HTERT RPE-1 (cell line): ENCODE measurements around the gene SH3BGRL2.
"Not testable (repeated sequence)": the region's sequence is repeated elsewhere in the genome, so short reads cannot be mapped to it uniquely, and the experiment has no call there.

Experiments
- in situ Hi-C: fragments of 300-500 bp; cut with MboI; formaldehyde crosslinking; loops from 4 replicates; pipeline ENCODE4 v1.14.3; 2020; ENCODE audit warnings: low sequenced_read_pairs

The SH3BGRL2 gene

GRCh38 chr6:79614326-79615305 is 16.5 kb upstream of the SH3BGRL2 start:
- in situ Hi-C loops, result no loop called here

- in situ Hi-C loops, result no loop called here
These were observed 13.6 kb upstream of the SH3BGRL2 start for GRCh38 chr6:79617518-79617941.

- in situ Hi-C loops, result not testable (repeated sequence)
These were observed 12.7 kb upstream of the SH3BGRL2 start for GRCh38 chr6:79618425-79618824.

GRCh38 chr6:79621579-79621978 is 9.6 kb upstream of the SH3BGRL2 start:
- in situ Hi-C loops, result no loop called here

GRCh38 chr6:79622364-79622763 is 8.8 kb upstream of the SH3BGRL2 start:
- in situ Hi-C loops, result no loop called here

- in situ Hi-C loops, result no loop called here
These were observed 8.0 kb upstream of the SH3BGRL2 start for GRCh38 chr6:79623106-79623505.

- in situ Hi-C loops, result no loop called here
These were observed 5.4 kb upstream of the SH3BGRL2 start for GRCh38 chr6:79625746-79626145.

- in situ Hi-C loops, result no loop called here
These were observed 4.3 kb upstream of the SH3BGRL2 start for GRCh38 chr6:79626811-79627210.

GRCh38 chr6:79627422-79627821 is 3.7 kb upstream of the SH3BGRL2 start:
- in situ Hi-C loops, result no loop called here

- in situ Hi-C loops, result no loop called here
These were observed 2.5 kb upstream of the SH3BGRL2 start for GRCh38 chr6:79628466-79629288.

GRCh38 chr6:79630380-79630882 is 698 bp upstream of the SH3BGRL2 start:
- in situ Hi-C loops, result no loop called here

- in situ Hi-C loops, result no loop called here
These were observed 604 bp downstream of the SH3BGRL2 start for GRCh38 chr6:79631693-79632172.

- in situ Hi-C loops, result no loop called here
These were observed 1.5 kb downstream of the SH3BGRL2 start for GRCh38 chr6:79632580-79632979.

GRCh38 chr6:79634491-79635231 is 3.5 kb downstream of the SH3BGRL2 start:
- in situ Hi-C loops, result no loop called here

- in situ Hi-C loops, result no loop called here
These were observed 4.1 kb downstream of the SH3BGRL2 start for GRCh38 chr6:79635232-79635543.

GRCh38 chr6:79636673-79637072 is 5.5 kb downstream of the SH3BGRL2 start:
- in situ Hi-C loops, result no loop called here

- in situ Hi-C loops, result no loop called here
These were observed 9.3 kb downstream of the SH3BGRL2 start for GRCh38 chr6:79640146-79641111.

- in situ Hi-C loops, result no loop called here
These were observed 14.9 kb downstream of the SH3BGRL2 start for GRCh38 chr6:79646006-79646405.

- in situ Hi-C loops, result no loop called here
These were observed 15.4 kb downstream of the SH3BGRL2 start for GRCh38 chr6:79646561-79646960.

GRCh38 chr6:79647741-79648140 is 16.6 kb downstream of the SH3BGRL2 start:
- in situ Hi-C loops, result no loop called here
